ENCODE measurements around the gene TMCC2. TPM values are rescaled to one million over a fixed set of nuclear protein-coding genes. Genes with fewer than 3 reads are reported as not detected.

Gene TMCC2
- total RNA-seq, 1 experiment from 2014 or later: 3.1 TPM

GRCh38 chr1:205267306-205267902, 39.7 kb downstream of the TMCC2 start:
- ChIA-PET CTCF (no interaction called here), POLR2A (no interaction called here)
- ATAC-seq: no peak
- Histone ChIP-seq H3K9me3 (ENCODE audit: control insufficient read depth, insufficient read depth, low read depth, low read length) (no peaks in the 10 kb centered on the region), H3K27me3 (ENCODE audit: control insufficient read depth, insufficient read depth, low read length) (no peaks in the 10 kb centered on the region), H3K4me1 (ENCODE audit: control insufficient read depth, insufficient read depth, low read length) (peaks cover 15% of the 10 kb centered on the region), H3K4me3 (ENCODE audit: low read depth in 2 of 2, low read length in 2 of 2) (no peak overlapping the region), H3K27ac (ENCODE audit: low read length) (no peak overlapping the region), H3K36me3 (ENCODE audit: control insufficient read depth, insufficient read depth, low read length) (no peaks in the 10 kb centered on the region)
- in situ Hi-C loops (cut with HindIII; ENCODE audit: low pct_unique_long_range_greater_than_20kb, low sequenced_read_pairs): no loop called here
- DNase-seq (ENCODE audit: low read depth, low spot score): no peak
- TF ChIP-seq CTCF (IDR thresholded peaks at IDR 0.05): no peak
- TF ChIP-seq POLR2AphosphoS5 (IDR thresholded peaks at IDR 0.05; ENCODE audit: low read depth, low read length): no peak
- no peak for TF ChIP-seq SIN3A (IDR thresholded peaks at IDR 0.05; ENCODE audit: borderline replicate concordance, insufficient read depth, low read depth, low read length)
- TF ChIP-seq TCF7L2 (IDR thresholded peaks at IDR 0.05; ENCODE audit: low read depth, low read length): no peak
- TF ChIP-seq REST (IDR thresholded peaks at IDR 0.05; ENCODE audit: insufficient read depth in 1 of 2, low read depth in 2 of 2, low read length in 1 of 2): no peak
- intact Hi-C loops (cut with micrococcal nuclease; ENCODE audit: unreplicated experiment): no loop called here
- no TSS peak for BruUV-seq (replicated peaks)

GRCh38 chr1:205268846-205269680, 41.3 kb downstream of the TMCC2 start:
- no peaks in the 10 kb centered on the region for H3K27me3 ChIP-seq (ENCODE audit: control insufficient read depth, insufficient read depth, low read length)
- no peaks in the 10 kb centered on the region for H3K36me3 ChIP-seq (ENCODE audit: control insufficient read depth, insufficient read depth, low read length)
- no peak for ATAC-seq
- H3K4me3 ChIP-seq (ENCODE audit: low read depth in 2 of 2, low read length in 2 of 2): no peak overlapping the region
- in situ Hi-C loops (cut with HindIII; ENCODE audit: low pct_unique_long_range_greater_than_20kb, low sequenced_read_pairs) (no loop called here), intact Hi-C loops (cut with micrococcal nuclease; ENCODE audit: unreplicated experiment) (no loop called here)
- no TSS peak for BruUV-seq (replicated peaks)
- H3K9me3 ChIP-seq (ENCODE audit: control insufficient read depth, insufficient read depth, low read depth, low read length): no peaks in the 10 kb centered on the region
- DNase-seq (ENCODE audit: low read depth, low spot score): no peak
- TF ChIP-seq POLR2AphosphoS5 (IDR thresholded peaks at IDR 0.05; ENCODE audit: low read depth, low read length) (no peak), CTCF (IDR thresholded peaks at IDR 0.05) (no peak), TCF7L2 (IDR thresholded peaks at IDR 0.05; ENCODE audit: low read depth, low read length) (no peak), SIN3A (IDR thresholded peaks at IDR 0.05; ENCODE audit: borderline replicate concordance, insufficient read depth, low read depth, low read length) (no peak), REST (IDR thresholded peaks at IDR 0.05; ENCODE audit: insufficient read depth in 1 of 2, low read depth in 2 of 2, low read length in 1 of 2) (no peak)
- ChIA-PET POLR2A (no interaction called here), CTCF (interaction anchor here (0.6 to 5.7 kb wide), 2 partner anchors 52 to 56 kb away, joined by 5 to 149 read pairs; no protein-coding TSS in a partner anchor)
- no peak overlapping the region for H3K27ac ChIP-seq (ENCODE audit: low read length)
- peaks cover 25% of the 10 kb centered on the region for H3K4me1 ChIP-seq (ENCODE audit: control insufficient read depth, insufficient read depth, low read length)
